NCI-H510A (cell line): ENCODE data around the gene CXXC5.
A peak's percentile ranks its signal among the peaks of the same experiment; 100 is the strongest.
"Not testable (repeated sequence)": the region's sequence is repeated elsewhere in the genome, so short reads cannot be mapped to it uniquely, and the experiment has no call there.

Experiments used
- DNase-seq: peaks from one replicate; lab custom pipeline; 2025; lab: John Stamatoyannopoulos, UW

The CXXC5 gene

GRCh38 chr5:139648205-139649081, at the start of gene CXXC5:
CXXC5 (plus strand) TSS chr5:139648349; CDS start chr5:139680524, 32,175 bp downstream.
- DNase-seq: peak; percentile 59

GRCh38 chr5:139598601-139598965, 49.6 kb upstream of the CXXC5 start:
- DNase-seq: not testable (repeated sequence)

- no peak for DNase-seq
Observed at GRCh38 chr5:139600336-139600949, 47.7 kb upstream of the CXXC5 start.

GRCh38 chr5:139601429-139601828, 46.7 kb upstream of the CXXC5 start:
- DNase-seq: no peak

GRCh38 chr5:139601948-139602347, 46.2 kb upstream of the CXXC5 start:
- DNase-seq: not testable (repeated sequence)

GRCh38 chr5:139605887-139606286, 42.3 kb upstream of the CXXC5 start:
- no peak for DNase-seq

GRCh38 chr5:139611703-139612584, 36.2 kb upstream of the CXXC5 start:
- DNase-seq: no peak

- DNase-seq: no peak
Observed at GRCh38 chr5:139619861-139620260, 28.3 kb upstream of the CXXC5 start.

- DNase-seq: not testable (repeated sequence)
Observed at GRCh38 chr5:139625398-139625797, 22.8 kb upstream of the CXXC5 start.

GRCh38 chr5:139630855-139631254, 17.3 kb upstream of the CXXC5 start:
- DNase-seq: no peak

- no peak for DNase-seq
Observed at GRCh38 chr5:139631520-139632165, 16.5 kb upstream of the CXXC5 start.

- peak; percentile 30 for DNase-seq
Observed at GRCh38 chr5:139633295-139634027, 14.7 kb upstream of the CXXC5 start.

- no peak for DNase-seq
Observed at GRCh38 chr5:139634028-139634325, 14.2 kb upstream of the CXXC5 start.

GRCh38 chr5:139634541-139634940, 13.6 kb upstream of the CXXC5 start:
- DNase-seq: no peak

- DNase-seq: no peak
Observed at GRCh38 chr5:139635191-139635590, 13.0 kb upstream of the CXXC5 start.

GRCh38 chr5:139635606-139636206, 12.4 kb upstream of the CXXC5 start:
- peak; percentile 67 for DNase-seq

GRCh38 chr5:139636207-139636792, 11.8 kb upstream of the CXXC5 start:
- DNase-seq: no peak

GRCh38 chr5:139636975-139637408, 11.2 kb upstream of the CXXC5 start:
- no peak for DNase-seq

GRCh38 chr5:139637438-139638089, 10.6 kb upstream of the CXXC5 start:
- peak; percentile 51 for DNase-seq
